ENCODE data around the gene TULP4. TPM values are rescaled to one million over a fixed set of nuclear protein-coding genes. Genes with fewer than 3 reads are reported as not detected.
"Not testable (repeated sequence)": the region's sequence is repeated elsewhere in the genome, so short reads cannot be mapped to it uniquely, and the experiment has no call there.

The TULP4 gene
- total RNA-seq, 1 experiment from 2014 or later = 210 TPM

DNA sequence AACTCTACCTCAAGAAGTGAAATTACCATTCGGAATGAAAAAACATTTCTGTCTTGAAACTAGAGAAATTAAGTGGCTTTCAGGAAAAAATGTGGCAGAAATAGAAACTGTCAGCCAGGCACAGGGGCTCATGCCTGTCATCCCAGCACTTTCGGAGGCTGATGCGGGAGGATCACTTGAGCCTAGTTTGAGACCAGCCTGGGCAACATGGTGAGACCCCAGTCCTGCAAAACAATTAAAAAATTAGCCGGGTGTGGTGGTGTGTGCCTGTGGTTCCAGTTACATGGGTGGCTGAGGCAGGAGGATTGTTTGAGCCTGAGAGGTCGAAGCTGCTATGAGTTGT lies 240.5 kb downstream of the TULP4 start:
- Histone ChIP-seq H3K27ac (no peak overlapping the region), H3K4me1 (no peaks in the 10 kb centered on the region; the same call in none of the 2 replicates), H3K36me3 (no peaks in the 10 kb centered on the region), H3K4me3 (no peak overlapping the region), H3K27me3 (no peaks in the 10 kb centered on the region), H3K9me3 (replicated peaks) (no peaks in the 10 kb centered on the region)
- DNase-seq = no peak

DNA sequence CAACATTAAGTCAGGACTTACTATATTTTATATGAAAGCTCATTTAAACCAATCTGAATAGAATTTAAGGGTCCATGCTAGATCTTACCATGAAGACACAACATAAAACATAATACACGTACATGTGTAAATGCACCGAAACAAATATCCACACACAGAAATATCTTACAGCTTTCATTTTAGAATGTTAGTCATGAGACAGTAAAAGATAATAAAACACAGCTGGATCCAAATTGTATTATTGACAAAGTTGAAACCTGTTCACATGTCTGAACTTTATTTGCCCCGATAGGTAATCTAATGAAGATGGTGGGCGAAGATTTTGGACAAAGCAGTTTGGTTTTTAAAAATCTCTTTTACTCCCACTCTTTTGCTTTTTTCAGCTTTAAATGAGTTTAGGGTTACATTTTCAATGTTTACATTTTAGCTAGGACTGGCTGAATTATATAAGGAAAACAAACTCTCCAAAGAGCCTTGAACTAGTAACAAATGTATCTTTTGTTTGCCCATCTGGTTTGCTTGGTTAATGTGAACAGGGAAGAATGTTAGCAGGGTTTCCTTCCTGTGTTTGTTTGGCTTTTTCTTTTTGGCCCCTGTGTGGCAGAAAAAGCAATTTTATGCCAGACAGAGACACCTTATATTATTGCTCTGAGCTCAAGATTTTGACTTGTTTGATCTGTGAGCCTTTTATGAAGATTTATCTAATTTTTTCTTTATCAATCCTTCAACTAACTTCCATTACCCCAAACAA lies 242.5 kb downstream of the TULP4 start:
- no peaks in the 10 kb centered on the region for H3K36me3 ChIP-seq
- DNase-seq = no peak
- H3K4me1 ChIP-seq = no peaks in the 10 kb centered on the region; the same call in none of the 2 replicates
- no peaks in the 10 kb centered on the region for H3K27me3 ChIP-seq
- no peaks in the 10 kb centered on the region for H3K9me3 ChIP-seq (replicated peaks)
- H3K4me3 ChIP-seq = no peak overlapping the region
- no peak overlapping the region for H3K27ac ChIP-seq

DNA sequence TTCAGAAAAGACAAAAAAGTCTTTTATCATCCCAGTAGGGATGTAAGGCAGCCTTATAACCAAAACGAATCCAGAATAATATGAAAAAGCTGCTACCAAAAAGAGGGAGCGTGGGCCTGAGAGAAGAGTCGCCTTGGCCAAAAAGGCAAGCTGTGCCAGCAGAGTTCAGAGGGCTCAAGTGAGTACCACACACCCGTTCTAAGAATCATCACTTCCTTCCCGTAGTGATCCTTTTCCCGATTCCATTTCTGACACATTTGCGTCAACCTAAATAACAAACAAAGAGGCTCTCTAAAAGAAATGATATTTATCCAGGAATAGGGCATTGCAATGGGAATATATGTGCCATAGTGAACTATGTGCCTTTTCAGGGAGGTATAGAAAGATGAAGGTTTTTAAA lies 243.8 kb downstream of the TULP4 start:
- Histone ChIP-seq H3K9me3 (replicated peaks) (no peaks in the 10 kb centered on the region), H3K4me1 (peaks cover 3% of the 10 kb centered on the region), H3K27me3 (no peaks in the 10 kb centered on the region), H3K4me3 (no peak overlapping the region), H3K36me3 (no peaks in the 10 kb centered on the region), H3K27ac (no peak overlapping the region)
- DNase-seq = no peak

DNA sequence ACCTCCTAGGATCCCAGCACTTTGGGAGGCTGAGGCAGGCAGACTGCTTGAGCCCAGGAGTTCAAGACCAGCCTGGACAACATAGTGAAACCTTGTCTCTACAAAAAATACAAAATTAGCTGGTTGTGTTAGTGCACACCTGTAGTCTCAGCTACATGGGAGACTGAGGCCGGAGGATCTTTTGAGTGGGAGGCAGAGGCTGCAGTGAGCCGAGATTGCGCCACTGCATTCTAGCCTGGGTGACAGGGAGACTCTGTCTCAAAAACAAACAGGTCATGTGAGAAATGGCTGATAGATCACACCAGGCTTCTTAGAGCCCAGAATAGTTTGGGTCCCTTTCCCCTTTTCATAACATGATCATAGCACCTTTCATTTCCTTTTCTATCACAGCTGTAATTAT lies 244.8 kb downstream of the TULP4 start:
- H3K27me3 ChIP-seq; H3K36me3 ChIP-seq; H3K4me3 ChIP-seq; H3K27ac ChIP-seq; DNase-seq; H3K9me3 ChIP-seq (replicated peaks); H3K4me1 ChIP-seq: not testable (repeated sequence)

DNA sequence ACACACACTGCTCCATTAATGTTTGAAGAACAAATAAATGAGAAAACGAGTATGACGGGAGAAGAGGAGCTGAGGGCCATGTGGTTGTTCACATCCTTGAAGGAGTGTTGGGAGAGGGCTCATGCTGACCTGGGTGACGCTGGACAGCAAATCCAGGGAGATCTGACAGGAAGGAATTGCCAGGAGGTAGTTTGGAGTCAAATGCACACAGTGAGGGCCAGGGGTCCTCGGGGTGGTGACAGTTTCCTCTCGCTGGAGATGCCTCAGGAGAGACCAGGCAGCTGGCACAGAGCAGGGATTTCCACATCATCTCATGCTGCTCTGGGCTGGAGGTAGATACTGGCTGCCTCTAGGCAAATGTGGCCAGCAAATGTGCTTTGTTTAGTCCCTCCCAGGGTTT lies 245.7 kb downstream of the TULP4 start:
- H3K27me3 ChIP-seq = no peaks in the 10 kb centered on the region
- no peaks in the 10 kb centered on the region for H3K9me3 ChIP-seq (replicated peaks)
- H3K36me3 ChIP-seq = no peaks in the 10 kb centered on the region
- no peak overlapping the region for H3K27ac ChIP-seq
- H3K4me3 ChIP-seq = no peak overlapping the region
- DNase-seq = no peak
- peaks cover 5% of the 10 kb centered on the region for H3K4me1 ChIP-seq

DNA sequence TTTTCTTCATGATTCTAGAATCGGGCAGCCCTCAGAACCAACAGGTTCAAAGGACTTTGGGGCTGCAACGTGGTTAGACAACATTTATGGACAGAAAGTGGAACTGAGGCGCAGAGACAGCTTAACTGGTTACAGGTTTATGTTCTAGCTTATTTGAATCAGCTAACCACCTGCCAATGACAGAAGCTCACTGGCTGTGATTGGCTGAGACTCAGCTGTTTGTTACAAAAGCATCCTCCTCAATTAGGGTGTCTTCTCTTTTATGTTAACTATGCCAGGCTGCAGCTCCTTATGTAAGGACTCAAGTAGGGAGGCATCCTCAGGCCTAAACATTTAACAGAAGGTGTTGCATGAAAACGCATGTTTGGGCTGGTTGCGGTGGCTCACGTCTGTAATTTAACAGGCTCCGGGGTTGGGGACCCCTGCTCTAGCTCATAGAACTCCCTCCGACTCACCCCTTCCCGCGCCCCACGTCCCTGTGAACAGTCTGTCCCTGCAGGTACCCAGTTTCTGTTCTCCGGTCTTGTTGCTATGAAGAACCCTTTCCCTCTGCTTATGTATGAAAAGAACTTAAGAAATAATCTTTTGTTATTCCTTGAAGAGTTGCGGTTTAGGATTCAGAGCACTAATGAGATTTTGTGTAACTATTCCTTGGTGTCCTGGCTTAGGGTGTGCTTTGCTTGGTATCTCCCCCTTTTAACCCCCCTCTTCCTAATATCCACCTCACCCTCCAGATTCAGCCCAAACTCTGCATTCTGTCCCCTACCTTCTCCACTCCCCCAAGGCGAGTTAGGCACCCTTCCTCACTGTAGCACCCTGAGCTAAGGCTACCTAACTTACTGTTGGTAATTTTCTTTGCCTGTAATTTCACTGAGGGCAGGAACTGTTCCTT lies 246.4 kb downstream of the TULP4 start:
- Histone ChIP-seq H3K4me1 (peaks cover 5% of the 10 kb centered on the region), H3K4me3 (no peak overlapping the region), H3K27ac (no peak overlapping the region), H3K27me3 (no peaks in the 10 kb centered on the region), H3K9me3 (replicated peaks) (no peaks in the 10 kb centered on the region), H3K36me3 (no peaks in the 10 kb centered on the region)
- DNase-seq = no peak

DNA sequence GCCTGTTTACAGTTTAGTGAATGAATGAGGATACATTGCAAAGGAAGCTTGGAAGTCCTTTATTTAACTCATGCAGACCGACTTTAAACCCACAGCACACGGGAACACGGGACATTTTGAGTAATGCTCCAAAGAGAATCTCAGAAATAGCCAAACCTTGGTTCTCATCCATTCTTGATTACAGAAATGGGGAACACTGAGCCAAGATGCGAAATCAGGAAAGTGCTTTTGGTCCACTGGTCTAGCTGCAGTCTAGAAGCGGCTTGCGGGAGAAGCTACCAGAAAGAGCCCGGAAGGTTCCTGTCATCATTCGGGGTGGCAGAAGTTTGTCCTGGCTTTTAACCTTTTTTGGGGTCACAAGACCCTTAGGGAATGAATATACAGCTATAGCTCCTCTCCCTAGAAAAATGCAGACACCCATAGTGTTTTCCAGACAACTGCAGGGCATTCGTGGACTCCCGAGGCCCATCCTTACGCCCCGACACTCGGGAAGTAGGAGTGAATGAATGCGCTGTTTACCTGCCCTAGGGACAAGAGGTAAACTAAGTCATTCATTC lies 247.2 kb downstream of the TULP4 start:
- no peaks in the 10 kb centered on the region for H3K36me3 ChIP-seq
- H3K27me3 ChIP-seq = no peaks in the 10 kb centered on the region
- peaks cover 5% of the 10 kb centered on the region for H3K4me1 ChIP-seq
- DNase-seq = no peak
- H3K4me3 ChIP-seq = peak overlapping the region; percentile 86
- no peak overlapping the region for H3K27ac ChIP-seq
- no peaks in the 10 kb centered on the region for H3K9me3 ChIP-seq (replicated peaks)

DNA sequence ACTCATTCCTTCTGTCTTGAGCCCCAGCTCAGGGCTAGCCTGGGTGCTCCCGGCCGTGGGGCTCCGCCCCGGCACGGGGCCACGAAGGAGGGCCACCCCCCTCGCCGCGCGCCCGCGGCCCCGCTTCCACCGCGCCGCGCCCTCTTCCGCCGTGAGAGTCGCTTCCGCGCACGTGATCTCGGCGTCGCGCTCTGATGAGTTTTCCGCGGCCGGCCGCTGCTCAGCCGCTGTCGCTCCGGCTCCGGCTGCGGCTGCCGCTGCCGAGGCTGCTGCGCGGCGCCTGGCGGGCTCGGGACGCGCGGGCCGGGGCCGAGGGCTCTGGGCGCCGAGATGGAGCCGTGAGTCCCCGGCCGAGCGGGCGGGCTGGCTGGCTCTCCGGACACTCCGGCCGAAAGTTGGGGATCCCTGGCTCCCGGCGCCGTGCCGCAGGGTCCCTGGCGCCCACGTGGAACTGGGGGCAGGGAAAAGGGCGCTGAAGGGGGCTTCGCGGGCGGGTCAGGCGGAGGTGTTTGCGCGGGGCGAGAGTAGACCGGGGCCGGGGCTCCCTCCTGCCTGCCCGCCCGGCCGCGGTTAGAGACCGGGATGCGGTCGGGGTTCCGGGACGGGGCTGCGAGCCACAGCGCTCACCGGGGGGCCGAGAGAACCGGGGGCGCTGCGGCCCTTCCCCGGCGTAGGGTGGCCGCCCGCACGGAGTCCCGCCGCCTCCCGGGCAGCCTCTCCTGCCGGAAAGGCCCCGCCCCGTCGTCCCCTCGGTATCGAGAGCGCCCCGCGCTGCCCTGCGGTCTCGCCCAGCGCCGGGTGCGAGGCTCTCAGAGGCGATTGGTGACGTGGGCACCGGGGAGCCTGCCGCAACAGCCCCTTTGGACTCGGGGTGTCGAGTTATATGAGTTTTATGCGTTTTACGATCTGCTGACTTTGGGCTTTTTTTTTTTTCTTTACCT lies 247.9 kb downstream of the TULP4 start, which contains the start of gene TMEM181:
Gene TMEM181 (plus strand): TSS at position 197 of the 941 bp plus-strand sequence. CDS start 134 bp downstream, at position 331.
- peak; percentile 76 to 87 for DNase-seq
- no peaks in the 10 kb centered on the region for H3K9me3 ChIP-seq (replicated peaks)

DNA sequence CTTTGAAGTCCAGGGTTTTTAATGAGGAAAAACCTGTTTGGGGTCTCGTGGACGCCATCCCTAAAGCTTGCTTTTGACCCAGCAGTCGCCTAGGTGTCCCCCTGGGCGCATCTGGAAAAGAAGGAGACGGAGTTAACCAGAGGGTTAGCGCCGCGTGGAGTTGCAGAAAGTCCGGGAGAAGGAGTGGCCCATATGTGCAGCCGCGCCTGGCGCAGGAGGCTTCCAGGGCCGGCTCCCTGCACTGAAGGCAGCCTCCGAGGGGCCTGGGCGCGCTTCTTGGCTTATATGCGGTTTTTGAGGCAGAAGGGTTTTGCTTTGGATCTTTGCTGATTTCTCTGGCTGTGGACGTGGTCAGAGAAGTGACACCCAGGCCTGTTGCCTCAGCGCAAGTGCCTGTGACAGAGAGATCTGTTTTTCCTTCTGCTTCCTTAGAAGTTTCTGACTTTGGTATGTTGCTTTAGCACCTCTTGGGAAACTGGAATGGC lies 248.6 kb downstream of the TULP4 start:
- peak; percentile 40 to 56 for DNase-seq
- Histone ChIP-seq H3K4me3 (peak overlapping the region; percentile 86), H3K9me3 (replicated peaks) (no peaks in the 10 kb centered on the region), H3K27ac (peak overlapping the region; percentile 79), H3K36me3 (no peaks in the 10 kb centered on the region), H3K27me3 (no peaks in the 10 kb centered on the region), H3K4me1 (peaks cover 5% of the 10 kb centered on the region; the same call in 1 of the 2 replicates)

More for the DNA sequence above, 247.9 kb downstream of the TULP4 start, which contains the start of gene TMEM181:
- Histone ChIP-seq H3K27me3 (no peaks in the 10 kb centered on the region), H3K4me1 (peaks cover 5% of the 10 kb centered on the region; the same call in 1 of the 2 replicates), H3K36me3 (no peaks in the 10 kb centered on the region), H3K27ac (peak within 1 kb of the TSS; percentile 79), H3K4me3 (peak within 1 kb of the TSS; percentile 86)

Other genes starting within 250 kb of the TULP4 start
- gene SERAC1, start 144.2 kb upstream of the TULP4 start, total RNA-seq (2014; rRNA removed; shearing (Covaris generic)) = 11.2 and 12.3 TPM in 2 replicates
- 6.7 and 7.9 TPM in 2 replicates for gene GTF2H5, start 144.1 kb upstream of the TULP4 start, total RNA-seq (2014; rRNA removed; shearing (Covaris generic))
- gene TMEM181, start 247.6 kb downstream of the TULP4 start, total RNA-seq (2014; rRNA removed; shearing (Covaris generic)) = 31.1 and 33.5 TPM in 2 replicates